Right renal cortex interstitium (tissue), 3 donors: Measurements from ENCODE around the gene ABCC12. TPM values are rescaled to one million over a fixed set of nuclear protein-coding genes. Genes with fewer than 3 reads are reported as not detected.

Source experiments
- DNase-seq, 3 donors: peaks; one replicate each; pipeline ENCODE4 v3.0.0-alpha.2; 2013; ENCODE audit warnings: low read depth in 3 of 3, low spot score in 2 of 3
- polyA plus RNA-seq, 3 donors: library from polyadenylated mRNA; unstranded; fragments of 120-200 nt; gene quantifications; one replicate each; pipeline ENCODE4 v1.2.1, GENCODE V29; 2013; ENCODE audit not compliant: insufficient read length in 3 of 3

ABCC12 gene
- polyA plus RNA-seq, 3 donors, result not detected

DNA sequence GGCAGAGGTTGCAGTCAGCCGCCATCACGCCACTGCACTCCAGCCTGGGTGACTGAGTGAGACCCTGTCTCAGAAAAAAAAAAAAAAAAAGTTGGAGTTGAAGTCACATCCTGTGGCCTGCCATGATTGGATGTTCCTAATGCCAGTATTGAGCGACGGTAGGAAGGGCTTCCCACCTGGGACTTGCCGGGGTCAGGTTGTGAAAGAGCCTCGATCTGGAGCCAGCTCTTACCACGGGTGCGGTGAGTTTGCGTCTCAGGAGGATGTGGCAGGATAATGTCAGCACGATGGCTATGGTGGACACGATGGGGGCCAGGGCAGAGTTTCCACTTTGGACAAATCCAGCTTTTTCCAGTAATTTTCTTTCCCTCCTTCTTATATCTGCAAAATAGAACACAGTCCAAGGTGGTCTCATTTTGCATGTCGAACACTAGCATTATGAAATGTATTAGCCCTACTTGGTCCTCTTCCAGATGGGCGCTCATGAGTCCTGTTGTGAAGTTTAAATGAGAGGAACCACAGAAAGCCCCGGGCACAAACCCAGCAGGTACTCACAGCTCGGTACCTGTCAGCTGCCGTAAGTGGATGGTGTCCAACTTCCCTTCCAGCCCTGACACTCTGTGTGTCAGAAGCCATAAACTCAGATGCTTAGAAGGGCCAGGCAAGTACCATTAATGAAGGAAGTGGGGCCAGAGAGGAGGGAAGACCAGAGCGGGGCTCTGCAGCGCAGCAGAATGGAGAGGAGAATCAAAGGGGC, 22.2 kb downstream of the ABCC12 start:
- DNase-seq, result no peak

DNA sequence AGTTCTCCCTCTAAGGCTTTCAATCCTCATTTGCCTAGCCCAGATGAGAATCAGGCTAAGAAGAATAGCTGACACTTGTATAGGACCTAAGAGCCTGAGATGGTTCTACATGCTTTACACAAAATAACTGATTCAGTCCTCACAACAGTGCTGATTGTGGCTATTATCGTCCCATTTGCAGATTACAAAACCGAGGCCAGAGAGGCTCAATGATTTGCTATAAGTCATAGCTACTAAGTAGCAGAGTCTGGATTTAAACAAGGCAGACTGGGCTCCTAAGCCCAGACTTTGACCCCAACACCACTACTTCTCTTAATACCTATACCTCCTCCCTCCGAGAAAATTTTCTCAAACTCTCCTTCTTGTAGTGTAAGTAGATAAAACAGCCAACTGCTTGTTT, 23.1 kb downstream of the ABCC12 start:
- DNase-seq, result no peak

DNA sequence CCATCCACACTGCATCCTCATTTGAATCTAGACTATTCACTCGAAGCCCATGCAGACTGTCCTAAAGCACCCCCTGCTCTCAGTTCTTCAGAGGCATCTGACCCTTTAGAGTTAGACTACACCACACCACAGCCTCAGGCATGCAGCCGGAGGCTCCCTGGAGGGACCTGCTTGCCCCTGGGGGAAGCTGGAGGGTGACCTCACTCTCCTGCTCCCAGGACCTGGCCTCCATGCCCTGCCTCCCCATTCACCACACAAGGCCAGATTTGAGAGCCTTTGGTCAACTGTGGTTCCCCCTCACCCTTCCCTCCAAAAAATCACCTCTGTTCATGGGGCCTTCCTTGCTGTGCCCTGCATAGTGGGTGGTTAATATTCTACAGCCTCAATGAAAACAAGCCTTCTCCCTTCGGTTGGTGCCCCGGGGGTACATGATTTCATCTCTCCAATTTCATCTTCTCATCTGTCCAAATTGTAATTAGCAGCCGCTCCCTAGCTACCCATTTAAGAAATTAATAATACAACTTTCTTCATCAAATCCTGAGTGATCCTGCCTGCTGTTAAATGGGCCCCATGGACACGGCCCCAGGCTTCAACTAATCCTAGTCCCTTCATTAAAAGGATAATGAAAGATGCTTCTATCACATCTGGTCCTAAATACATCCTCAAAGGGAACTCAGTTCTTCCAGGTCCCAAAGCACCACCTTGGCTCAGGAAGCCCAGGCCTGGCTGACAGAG, 24.4 kb downstream of the ABCC12 start:
- DNase-seq, result no peak

DNA sequence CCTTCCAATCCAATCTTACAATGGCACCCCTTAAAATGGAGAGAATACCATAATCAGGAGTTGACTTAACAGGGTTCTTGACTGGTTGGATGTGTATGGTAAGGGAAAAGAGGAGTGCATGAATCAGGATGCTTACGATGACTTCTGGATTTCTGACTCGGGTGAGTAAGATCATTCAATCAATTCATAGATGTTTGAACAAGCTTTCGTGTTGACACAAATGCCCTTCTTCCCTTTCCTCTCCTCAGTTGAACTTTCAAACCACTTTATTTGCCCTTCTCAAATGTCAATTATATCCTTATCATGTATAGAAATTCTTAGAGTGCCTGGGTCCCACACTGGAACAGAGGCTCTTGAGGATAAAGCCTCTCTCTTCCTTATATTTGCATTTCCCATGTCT, 25.9 kb downstream of the ABCC12 start:
- DNase-seq, result no peak

DNA sequence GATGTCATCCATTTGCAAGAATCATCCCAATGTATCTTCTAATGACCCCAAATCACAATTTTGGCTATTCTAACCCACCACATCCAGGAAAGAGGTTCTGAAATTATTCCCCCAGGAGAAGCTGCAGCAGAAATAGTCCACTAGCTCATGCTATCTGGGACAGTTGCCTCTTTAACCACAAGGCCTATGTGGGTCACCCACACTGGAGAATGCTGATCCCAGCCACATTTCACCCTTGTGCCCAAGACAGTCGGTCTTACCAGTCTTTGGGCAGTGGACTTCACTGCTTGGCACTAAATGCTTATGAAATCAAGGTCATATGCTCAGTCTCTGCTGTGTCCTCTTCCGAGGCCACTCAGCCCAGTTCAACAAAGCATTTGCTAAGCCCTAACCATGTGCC, 27.0 kb downstream of the ABCC12 start:
- DNase-seq, result no peak

- DNase-seq, result no peak
These were observed 28.8 kb downstream of the ABCC12 start for GRCh38 chr16:48126801-48127644.

GRCh38 chr16:48125888-48126287, 29.9 kb downstream of the ABCC12 start:
- no peak for DNase-seq

DNA sequence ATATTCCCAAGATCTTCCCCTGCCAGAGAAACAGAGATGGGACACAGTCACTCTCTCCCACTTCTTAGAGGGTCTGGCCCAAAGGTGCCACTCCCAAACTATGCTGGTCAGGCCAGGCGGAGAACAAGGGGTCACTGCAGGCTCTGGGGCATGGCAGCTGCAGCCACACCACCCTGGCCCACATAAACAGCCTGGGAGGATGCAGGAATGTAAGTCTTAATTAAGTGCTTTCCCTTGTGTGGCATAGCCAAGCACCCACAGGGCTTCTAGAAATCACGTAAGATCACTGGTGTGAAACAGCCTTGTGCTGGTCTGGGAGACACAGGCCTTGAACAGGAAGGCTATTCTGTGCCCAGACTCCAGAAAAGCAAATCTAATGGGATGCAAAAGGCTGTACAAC, 31.5 kb downstream of the ABCC12 start:
- no peak for DNase-seq

DNA sequence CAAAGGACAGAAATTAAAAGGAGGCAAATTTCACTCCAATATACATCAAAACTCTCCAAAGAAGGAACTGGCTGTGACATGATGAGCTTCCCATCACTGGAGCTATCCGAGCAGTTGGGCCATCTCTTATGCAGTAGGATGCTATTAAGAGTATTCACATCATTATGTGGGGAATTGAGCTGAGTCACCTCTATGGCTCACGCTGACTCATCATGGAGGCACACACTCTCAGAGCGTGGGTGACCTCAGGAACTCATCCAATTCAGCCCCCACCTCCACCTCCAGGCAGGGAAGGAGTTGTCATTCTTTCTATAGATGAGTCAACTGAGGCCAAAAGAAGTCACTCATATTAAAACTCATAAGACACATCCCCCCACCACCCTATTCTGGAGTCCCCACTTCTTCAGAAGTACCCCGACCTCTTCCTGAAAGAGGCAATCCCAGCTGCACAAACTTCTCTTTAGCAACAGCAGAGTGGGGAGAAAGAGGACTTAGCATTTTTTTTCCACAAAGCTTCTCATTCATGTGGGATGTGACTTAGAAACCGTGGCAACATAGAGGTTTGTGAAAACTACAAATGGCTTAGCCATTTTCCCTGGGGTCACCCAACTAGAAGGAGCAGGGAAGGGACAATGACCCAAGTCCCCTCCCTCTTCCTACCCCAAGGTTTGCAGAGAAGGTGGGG, 32.5 kb downstream of the ABCC12 start:
- DNase-seq, result no peak

- DNase-seq, result no peak
These were observed 34.5 kb downstream of the ABCC12 start for GRCh38 chr16:48121276-48121675.

DNA sequence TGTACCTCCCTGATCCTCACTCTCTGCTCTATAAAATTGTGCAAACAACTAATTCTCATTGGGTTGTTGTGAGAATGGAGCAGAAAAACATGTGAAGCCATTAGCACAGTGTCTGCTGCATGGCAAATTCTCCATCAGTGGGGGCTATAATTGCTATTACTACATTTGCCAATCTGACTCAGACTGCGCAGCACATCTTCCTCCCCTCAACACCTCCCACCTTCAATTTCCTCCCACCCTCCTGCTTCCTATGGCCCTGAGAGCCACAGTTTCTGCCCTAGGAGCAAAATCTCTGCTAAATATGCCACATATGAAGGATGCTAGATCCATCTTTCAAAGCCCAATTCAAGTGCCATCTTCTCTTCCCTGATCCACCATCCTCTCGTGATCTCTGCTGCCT, 37.0 kb downstream of the ABCC12 start:
- no peak for DNase-seq

GRCh38 chr16:48117217-48118105, 38.3 kb downstream of the ABCC12 start:
- peak in 2 of 3 donors; percentile 6 to 31 for DNase-seq

GRCh38 chr16:48115299-48115698, 40.5 kb downstream of the ABCC12 start:
- no peak for DNase-seq

GRCh38 chr16:48114410-48114809, 41.4 kb downstream of the ABCC12 start:
- DNase-seq, result no peak

- no peak for DNase-seq
These were observed 42.3 kb downstream of the ABCC12 start for GRCh38 chr16:48113471-48113870.

DNA sequence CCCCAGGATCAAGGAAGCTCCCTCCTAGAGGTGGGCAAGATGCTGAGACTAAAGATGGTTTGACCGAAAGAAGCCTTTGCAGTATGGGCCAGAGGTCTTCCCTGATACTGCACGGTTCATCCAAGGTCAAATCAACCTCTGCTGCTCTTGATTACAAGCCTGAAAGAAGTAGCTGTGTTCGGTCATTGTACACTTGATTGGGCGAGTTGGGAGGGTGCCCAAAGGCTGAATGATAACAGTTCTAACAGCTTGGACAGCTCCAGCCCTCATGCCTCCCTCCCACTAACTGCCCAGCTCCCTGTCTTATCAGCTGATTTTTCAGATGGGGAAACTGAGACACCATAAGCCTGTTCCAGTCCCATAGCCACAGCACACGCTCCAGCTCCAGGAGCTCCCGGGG, 42.8 kb downstream of the ABCC12 start:
- no peak for DNase-seq

DNA sequence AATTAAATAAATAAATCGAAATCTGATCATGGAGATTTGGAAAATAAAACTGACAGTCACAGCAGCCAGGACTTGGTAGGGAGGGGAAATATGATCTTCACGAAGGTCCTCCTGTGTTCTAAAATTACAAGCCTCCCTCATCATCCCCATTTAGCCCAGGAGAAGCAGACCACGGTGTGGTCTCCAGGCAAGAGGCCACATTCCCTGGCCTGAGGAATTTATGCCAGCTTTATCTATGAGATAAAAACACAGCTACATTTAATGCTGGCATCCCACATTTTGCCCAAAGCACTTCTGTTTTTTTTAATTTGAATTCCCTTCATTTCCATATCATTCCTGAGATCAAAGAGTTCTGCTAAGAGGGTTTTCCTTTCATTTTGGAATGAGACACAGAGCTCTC, 43.2 kb downstream of the ABCC12 start:
- peak in 2 of 3 donors; percentile 17 to 20 for DNase-seq

GRCh38 chr16:48110982-48111381, 44.8 kb downstream of the ABCC12 start:
- no peak for DNase-seq

DNA sequence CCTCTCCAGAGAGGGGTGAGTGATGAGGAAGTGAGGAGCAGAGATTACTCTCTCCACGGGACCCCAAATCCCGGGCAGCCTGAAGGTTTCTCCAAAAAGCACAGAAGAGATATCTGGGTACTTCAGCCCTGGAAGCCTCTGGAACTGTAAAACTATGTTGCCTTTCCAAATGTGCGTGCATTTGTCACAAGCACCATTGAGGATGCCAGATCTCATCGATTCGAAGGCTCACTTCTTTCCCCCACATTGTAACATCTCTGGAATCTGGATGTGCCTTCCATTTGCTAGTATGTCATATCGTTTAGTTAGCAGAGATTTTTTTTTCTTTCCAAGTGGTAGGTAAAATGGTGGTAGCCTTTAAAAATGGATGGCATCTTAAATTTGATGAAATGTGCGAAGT, 45.8 kb downstream of the ABCC12 start:
- DNase-seq, result no peak

GRCh38 chr16:48109475-48109874, 46.3 kb downstream of the ABCC12 start:
- DNase-seq, result no peak
